HUDEP-2 (cell line): Measurements from ENCODE around the gene CTXN1.

Experiments
- DNase-seq, 76 experiments: peaks; one replicate each; lab custom pipeline; 2025; ENCODE audit not compliant: unreplicated experiment in 76 of 76; lab: John Stamatoyannopoulos, UW

CTXN1 gene

DNA sequence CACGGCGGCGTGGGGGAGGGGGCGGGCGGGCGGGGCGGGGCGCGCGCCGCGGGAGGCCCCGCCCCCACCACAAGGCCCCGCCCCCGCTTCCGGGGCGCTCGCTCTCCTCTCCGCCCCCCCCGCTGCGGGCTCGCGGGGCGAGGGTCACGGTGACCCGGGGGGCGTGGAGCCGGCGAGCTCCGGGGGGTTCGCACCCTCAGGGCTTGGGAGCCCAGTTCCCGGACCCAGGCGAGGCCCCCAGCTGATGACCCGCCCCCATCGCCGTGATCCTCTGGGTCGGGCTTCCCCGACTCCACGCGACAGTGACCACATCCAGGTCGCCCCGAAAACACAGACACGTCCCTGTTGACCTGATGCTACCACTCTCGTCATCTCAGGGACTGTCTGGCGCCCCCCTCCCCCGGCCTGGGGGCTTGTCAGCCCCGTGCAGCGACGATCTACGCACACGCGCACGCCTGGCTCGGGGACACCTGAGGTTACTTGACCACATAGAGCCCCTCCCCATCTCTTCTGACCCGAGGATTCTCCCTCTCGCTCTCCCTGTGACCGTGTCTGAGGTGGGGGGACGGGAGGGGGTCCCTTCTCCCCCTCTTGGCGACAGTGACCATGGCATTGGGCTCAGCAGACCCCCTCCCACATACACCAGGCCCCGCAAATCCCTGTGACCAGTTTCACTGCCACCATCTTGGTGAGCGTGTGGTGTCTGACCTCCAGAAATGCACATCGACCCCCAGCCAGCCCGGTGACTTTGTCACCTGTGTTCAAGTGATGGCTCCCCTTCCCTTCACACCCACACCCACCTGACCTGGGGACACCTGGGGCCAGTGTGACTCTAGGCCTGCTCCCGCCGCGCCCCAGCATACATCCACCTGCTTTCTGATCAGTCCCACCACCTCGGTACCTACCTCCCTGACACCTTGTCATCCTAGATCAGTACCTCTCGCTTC lies 21.6 kb downstream of the CTXN1 start:
- peak in 19 of 76 experiments; percentile 48 to 85 (median 59) for DNase-seq

DNA sequence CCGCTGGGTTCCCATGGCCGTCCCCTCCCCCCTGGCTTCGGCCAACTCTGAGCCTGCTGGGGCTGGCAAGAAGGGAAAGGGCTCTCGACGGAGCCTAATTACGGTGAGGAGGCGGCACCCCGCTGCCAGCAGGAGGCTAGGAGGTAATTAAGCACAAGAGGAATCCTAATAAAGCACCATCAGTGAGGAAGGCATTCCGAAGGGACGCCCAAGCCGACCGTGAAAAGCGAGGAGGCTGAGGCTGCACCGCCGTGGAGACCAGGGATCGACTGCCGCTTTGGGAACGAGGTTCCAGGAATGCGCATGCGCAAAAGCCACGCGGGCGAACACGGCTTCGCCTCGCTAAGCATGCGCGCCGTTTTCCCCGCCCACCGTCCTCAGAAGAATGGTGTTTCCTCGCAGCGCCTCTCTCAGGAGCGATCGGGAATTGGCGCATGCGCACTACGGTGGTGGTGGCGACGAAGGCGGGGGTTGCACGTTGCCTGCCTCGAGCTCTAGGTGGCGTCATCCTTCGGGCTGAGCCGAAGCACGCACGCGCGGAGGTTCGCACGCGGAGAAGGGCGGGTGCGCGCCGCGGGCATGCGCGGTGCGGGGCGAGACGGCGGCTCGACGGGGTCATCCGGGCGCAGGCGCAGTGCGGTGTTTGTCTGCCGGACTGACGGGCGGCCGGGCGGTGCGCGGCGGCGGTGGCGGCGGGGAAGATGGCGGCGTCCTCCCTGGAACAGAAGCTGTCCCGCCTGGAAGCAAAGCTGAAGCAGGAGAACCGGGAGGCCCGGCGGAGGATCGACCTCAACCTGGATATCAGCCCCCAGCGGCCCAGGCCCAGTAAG lies 22.5 kb downstream of the CTXN1 start, which contains the start of gene MAP2K7:
TSS of gene MAP2K7 (plus strand) at position 634 of the 830 bp plus-strand sequence. CDS start at position 702, 68 bp downstream.
- DNase-seq = peak; percentile 93 to 100 (median 100)

DNA sequence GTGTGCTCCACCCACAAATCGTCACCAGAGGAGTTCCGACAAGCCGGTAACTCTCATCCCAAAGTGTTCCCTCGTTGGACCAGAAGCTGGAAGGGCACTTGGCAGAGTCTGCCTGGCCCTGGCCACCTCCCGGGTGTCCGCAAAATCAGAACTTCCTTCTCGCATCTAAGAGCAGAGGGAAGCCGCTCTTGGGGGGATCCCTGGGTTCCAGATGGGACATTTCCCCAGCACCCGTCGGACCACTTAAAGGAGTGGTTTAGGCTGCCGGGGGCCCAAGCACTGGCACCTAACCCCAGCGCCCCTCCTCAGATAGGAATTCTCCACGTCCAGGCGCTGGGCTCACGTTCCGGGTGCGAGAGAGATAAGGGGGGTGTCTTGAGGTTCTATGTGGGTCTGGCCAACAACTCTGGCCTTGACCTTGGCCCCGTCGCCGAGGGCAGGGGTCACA lies 23.1 kb downstream of the CTXN1 start:
- peak in 1 of 76 experiments; percentile 33 for DNase-seq

DNA sequence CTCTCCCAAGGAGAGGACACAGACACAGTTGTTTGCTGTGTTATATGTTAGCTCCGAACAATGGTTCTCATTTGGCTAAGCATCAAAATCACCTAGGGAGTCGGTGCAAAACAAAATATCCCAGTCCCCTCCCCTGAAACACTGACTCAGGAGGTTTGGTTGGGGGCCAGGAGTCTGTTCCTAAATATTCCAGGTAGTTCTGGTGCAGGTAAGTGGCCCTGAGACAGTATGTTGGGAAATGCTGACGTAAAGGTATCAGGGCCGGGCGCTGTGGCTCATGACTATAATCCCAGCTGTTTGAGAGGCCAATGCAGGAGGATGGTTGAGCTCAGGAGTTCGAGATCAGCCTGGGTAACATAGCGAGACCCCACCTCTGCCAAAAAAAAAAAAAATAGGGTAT lies 24.6 kb downstream of the CTXN1 start:
- no peak for DNase-seq

DNA sequence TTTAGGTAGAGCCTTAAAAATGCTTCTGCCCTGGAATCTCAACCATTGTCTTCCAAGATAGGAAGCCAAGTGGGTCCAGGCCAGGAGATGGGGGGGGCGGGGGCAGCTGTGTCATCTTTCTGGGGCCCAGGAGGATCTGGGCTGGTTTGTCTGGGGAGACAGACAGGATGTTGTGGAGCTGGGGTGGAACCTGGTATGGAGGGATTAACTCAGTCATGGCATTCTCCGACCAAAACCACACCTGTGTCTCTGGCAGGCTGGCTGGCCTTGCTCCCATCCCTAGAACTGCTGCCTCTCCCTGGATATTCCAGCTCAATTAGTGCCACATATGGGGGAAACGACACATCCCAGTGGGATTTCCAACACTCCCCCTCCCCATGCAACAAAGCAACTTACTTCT lies 25.0 kb downstream of the CTXN1 start:
- DNase-seq = no peak

DNA sequence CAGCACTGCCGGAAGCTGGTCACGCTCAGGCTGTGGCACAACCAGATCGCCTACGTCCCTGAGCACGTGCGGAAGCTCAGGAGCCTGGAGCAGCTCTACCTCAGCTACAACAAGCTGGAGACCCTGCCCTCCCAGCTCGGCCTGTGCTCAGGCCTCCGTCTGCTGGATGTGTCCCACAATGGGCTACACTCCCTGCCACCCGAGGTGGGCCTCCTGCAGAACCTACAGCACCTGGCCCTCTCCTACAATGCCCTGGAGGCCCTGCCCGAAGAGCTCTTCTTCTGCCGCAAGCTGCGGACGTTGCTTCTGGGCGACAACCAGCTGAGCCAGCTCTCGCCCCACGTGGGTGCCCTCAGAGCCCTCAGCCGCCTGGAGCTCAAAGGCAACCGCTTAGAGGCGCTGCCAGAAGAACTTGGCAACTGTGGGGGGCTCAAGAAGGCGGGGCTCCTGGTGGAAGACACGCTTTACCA lies 25.5 kb downstream of the CTXN1 start:
- DNase-seq = no peak

DNA sequence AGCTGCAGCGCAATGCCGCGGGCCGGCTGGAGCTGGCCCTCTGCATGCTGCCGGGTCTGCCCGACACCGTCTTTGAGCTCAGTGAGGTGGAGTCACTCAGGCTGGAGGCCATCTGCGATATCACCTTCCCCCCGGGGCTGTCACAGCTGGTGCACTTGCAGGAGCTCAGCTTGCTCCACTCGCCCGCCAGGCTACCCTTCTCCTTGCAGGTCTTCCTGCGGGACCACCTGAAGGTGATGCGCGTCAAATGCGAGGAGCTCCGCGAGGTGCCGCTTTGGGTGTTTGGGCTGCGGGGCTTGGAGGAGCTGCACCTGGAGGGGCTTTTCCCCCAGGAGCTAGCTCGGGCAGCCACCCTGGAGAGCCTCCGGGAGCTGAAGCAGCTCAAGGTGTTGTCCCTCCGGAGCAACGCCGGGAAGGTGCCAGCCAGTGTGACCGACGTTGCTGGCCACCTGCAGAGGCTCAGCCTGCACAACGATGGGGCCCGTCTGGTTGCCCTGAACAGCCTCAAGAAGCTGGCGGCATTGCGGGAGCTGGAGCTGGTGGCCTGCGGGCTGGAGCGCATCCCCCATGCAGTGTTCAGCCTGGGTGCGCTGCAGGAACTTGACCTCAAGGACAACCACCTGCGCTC lies 26.1 kb downstream of the CTXN1 start:
- DNase-seq = no peak

DNA sequence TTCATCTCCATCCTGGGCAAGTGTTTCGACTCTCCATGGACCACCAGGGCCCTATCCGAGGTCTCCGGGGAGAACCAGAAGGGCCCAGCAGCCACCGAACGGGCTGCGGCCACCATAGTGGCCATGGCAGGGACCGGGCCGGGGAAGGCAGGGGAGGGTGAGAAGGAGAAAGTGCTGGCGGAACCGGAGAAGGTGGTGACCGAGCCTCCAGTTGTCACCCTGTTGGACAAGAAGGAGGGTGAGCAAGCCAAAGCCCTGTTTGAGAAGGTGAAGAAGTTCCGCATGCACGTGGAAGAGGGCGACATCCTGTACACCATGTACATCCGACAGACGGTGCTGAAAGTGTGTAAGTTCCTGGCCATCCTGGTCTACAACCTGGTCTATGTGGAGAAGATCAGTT lies 27.0 kb downstream of the CTXN1 start:
- DNase-seq = no peak

DNA sequence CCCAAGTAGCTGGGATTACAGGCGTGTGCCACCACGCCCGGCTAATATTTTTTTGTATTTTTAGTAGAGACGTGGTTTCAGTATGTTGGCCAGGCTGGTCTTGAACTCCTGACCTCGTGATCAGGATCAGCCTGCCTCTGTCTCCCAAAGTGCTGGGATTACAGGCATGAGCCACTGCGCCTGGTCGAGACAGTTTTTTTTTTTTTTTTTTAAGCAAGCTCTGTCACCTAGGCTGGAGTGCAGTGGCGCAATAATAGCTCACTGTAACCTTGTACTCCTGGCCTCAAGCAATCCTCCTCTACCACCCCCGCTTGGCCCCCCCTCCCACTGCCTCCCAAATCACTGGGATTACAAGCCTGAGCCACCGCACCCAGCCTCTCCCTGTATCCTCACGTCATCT lies 28.6 kb downstream of the CTXN1 start:
- no peak for DNase-seq

DNA sequence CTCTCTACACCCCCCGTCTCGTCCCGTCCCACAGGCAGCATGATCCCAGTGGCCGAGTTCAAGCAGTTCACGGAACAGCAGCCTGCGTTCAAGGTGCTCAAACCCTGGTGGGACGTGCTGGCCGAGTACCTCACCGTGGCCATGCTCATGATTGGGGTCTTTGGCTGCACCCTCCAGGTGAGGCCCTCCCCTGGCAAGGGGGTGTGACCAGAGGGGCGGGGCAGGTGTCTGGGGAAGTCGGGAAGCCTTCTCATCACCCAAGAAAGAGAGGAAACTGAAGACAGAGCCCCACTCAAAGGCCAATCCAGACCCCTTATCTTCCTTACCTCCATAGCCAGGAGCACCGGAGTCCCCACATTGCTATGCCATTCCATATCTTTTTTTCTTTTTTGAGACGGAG lies 30.4 kb downstream of the CTXN1 start:
- DNase-seq = no peak

DNA sequence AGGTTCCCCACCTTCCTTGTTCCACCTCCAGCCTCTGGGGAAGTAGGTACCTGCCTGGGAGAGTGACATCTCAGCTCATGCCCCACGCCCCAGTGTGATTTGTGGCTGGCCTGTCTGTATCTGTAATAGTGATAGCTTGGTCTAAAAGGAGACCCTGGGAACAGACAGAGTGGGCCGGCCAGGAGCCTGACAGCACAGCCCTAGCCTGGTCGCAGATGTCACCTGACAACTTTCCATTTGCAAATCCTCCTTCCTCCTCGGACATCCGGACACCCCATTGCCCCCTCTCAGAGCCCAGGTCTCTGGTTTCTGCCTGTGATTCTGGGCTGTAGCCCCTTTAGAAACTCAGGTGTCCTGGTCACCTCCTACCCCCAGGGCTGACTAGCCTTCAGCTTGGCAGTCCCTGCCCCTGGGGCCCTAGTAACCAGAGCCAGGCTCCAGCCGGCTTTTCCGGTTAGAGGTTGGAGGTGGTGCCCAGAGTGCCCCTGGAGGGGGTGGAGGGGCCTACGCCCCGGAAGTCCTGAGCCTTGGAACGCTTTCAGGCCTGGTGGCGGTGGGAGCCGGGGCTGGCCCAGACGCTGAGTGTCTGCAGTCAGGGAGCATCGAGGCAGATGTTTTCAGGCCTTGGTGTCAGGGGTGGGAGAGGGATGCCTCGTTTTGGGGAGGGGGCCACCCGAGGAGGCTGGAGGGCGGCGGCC lies 31.2 kb downstream of the CTXN1 start:
- no peak for DNase-seq

DNA sequence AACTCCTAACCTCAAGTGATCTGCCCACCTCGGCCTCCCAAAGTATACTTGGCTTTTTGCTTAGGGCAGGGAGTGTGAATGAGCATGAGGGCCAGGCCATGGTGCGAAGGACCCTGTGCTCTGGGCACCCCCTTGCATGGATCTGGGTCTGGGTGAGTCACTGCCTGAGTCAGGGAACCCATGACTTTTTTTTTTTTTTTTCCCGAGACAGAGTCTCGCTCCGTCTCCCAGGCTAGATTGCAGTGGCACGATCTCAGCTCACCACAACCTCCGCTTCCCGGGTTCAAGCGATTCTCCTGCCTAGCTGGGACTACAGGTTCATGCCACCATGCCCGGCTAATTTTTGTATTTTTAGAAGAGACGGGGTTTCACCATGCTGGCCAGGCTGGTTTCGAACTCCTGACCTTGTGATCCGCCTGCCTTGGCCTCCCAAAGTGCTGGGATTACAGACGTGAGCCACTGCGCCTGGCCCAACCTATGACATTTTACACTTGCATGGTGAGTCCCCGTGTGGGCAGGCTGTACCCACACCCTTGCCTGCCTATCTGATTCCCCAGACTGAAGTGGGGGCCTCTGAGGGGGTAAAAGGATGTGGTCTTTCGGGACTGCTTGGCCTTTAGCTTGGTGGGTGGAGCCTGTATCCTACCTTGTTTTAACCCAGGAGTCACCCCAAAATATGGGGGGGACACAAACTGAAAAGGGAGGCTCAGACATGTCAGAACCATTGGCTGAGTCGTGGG lies 32.4 kb downstream of the CTXN1 start:
- peak in 6 of 76 experiments; percentile 23 to 41 (median 26) for DNase-seq

DNA sequence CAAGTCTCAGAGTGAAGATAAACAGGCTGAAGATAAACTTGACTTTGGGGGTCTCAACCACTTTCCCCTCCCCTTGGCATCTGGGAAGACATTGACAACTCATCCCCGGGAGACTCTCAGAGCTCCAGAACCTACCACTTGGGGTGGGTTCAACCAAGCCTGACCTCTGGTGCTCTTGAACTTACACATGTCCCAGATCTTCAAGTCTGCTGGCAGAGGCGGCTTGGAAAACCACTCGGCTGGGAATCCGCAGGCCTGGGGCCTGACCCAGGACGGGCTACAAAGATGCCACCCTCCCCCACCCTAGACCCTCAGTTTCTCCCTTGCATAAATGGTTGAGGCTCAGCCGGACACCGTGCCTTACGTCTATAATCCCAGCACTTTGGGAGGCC lies 37.1 kb downstream of the CTXN1 start:
- no peak for DNase-seq

DNA sequence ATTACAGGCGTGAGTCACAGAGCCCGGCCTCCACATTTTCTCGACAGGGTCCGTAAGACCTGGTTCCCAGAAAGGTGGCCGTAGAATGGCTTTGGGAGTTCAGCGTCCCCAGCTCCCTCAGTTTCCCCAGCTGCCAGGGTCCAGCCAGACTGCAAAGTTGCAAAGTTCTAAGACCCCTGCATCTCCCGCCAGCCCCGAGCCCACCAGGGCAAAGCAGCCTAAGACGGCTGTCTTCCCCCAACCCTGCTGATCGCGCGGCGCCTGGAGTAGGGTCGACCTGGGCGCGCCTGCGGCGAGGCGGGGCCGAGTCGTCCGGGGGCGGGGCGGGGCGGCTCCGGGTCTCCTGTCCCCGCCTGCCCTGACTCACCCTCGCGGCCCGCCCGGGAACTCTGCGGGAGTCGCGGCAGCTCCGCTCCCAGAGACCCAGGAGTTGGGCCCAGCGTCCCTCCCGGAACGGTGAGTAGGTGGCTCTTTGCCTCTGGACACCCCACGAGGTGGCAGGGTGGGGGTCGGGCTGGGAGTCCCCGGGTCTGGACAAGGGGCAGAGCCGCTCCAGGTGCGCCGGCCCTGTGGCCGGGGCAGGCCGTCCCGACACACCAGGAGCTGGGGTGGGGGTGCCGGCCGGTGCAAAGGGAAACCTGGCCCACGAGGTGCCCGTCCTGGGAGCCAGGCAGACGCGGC lies 37.6 kb downstream of the CTXN1 start, which contains the start of gene LRRC8E:
TSS of gene LRRC8E (plus strand) at position 366 of the 681 bp plus-strand sequence. CDS start 7,094 bp downstream, outside the sequence.
- DNase-seq = peak in 37 of 76 experiments; percentile 25 to 72 (median 50)

DNA sequence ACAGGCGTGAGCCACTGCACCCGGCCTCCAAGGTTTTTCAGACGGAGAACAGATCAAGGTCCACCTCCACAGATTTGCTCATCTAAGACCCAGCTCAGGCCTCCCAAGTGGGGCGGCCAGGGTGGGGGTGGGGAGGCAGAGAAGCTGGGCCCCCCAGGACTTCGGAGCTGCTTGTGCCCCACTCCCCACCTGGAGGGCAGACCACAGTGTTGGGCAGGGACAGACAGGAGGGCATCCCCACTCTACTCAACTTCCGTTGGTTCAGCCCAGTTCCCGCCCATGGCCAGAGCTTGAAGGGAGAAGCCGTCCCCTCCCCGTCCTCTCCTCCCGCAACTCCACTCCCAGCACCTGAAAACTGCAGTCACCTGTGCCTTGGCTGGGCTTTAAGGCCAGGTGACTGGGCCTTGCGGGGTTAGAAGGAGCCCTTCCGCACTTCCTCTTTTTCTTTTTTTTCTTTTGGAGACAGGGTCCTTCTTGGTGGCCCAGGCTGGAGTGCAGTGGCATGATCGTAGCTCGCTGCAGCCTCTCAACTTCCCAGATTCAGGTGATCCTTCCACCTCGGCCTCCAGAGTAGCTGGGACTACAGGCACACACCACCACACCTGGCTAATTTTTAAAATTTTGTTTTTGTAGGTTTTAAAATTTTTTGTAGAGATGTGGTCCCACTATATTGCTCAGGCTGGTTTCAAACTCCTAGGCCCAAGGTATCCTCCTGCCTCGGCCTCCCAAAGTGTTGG lies 38.4 kb downstream of the CTXN1 start:
- no peak for DNase-seq

DNA sequence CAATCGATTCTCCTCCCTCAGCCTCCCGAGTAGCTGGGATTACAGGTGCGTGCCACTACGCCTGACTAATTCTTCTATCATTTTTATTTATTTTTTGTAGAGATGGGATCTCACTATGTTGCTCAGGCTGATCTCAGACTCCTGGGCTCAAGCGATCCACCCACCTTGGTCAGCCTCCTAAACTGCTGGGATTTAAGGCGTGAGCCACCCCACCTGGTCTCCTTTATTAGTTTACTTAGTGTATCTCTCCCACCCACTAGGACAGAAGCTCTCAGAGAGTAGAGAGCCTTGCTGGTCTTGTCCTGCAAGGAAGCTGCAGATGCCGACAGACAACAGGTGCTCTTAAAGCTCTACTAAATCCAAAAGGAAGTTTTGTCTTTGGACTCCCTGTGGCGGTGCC lies 40.1 kb downstream of the CTXN1 start:
- DNase-seq = no peak

DNA sequence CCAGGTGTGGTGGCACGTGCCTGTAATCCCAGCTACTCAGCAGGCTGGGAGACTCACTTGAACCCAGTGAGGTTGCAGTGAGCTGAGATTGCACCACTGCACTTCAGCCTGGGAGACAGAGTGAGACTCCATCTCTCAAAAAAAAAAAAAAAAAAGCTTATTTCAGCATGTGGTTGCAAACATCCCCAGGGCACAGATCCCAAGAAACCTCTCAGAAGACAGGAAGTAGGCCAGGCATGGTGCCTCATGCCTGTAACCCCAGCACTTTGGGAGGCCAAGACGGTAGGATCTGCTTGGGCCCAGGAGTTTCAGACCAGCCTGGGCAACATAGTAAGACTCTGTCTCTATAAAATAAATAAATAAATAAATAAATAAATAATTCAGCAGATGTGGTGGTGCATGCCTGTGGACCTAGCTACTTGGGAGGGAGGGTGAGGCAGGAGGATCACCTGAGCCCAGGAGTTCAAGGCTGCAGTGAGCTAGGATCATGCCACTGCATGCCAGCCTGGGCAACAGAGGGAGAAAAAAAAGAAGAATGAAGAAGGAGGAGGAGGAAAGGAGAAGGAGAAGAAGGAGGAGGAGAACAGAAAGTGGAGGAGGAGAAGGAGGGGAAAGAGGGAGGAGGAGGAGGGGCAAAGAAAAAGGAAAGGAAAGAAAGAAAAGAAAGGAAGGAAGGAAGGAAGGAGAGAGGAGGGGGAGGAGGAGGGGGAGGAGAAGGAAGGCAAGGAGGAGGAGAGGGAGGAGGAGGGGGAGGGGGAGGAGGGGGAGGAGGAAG lies 42.0 kb downstream of the CTXN1 start:
- no peak for DNase-seq
